OCI-LY1 (cell line): ENCODE measurements around the gene FBXO9.

Source experiments
- H2AFZ ChIP-seq: fragments of 200-600 bp; sonication (generic), shearing (Covaris generic); 2 replicates; pipeline ENCODE4 v1.6.0; 2014; ENCODE audit warnings: antibody characterized with exemption, mild to moderate bottlenecking, low read length
- H3F3A ChIP-seq: fragments of 200-600 bp; sonication (generic), shearing (Covaris generic); 2 replicates; pipeline ENCODE4 v1.6.0; 2014; ENCODE audit warnings: mild to moderate bottlenecking, antibody characterized with exemption, low read length, moderate library complexity; ENCODE audit not compliant: insufficient read depth
- H3K27ac ChIP-seq: fragments of 200-600 bp; sonication (generic); 2 replicates; pipeline ENCODE4 v1.5.1; 2014; ENCODE audit warnings: low read length, mixed run types, mild to moderate bottlenecking, low read depth; ENCODE audit not compliant: poor library complexity, severe bottlenecking
- H3K27me3 ChIP-seq: fragments of 200-600 bp; sonication (generic); 2 replicates; pipeline ENCODE4 v1.6.0; 2014; ENCODE audit warnings: antibody characterized with exemption, mild to moderate bottlenecking, low read length, moderate library complexity; ENCODE audit not compliant: insufficient read depth
- H3K36me3 ChIP-seq: fragments of 200-600 bp; sonication (generic); 2 replicates; pipeline ENCODE4 v1.6.1; 2014; ENCODE audit warnings: mild to moderate bottlenecking, antibody characterized with exemption, low read length, moderate library complexity, mixed read lengths; ENCODE audit not compliant: insufficient read depth
- H3K4me1 ChIP-seq: fragments of 200-600 bp; sonication (generic); 2 replicates; pipeline ENCODE4 v1.5.1; 2014; ENCODE audit warnings: mild to moderate bottlenecking, low read length, moderate library complexity; ENCODE audit not compliant: insufficient read depth, severe bottlenecking
- H3K4me2 ChIP-seq: fragments of 200-600 bp; sonication (generic), shearing (Covaris generic); 2 replicates; pipeline ENCODE4 v1.6.1; 2014; ENCODE audit warnings: low read length
- H3K4me3 ChIP-seq: fragments of 200-600 bp; sonication (generic); 2 replicates; pipeline ENCODE4 v1.5.1; 2014; ENCODE audit warnings: low read length, low read depth, mild to moderate bottlenecking, mixed read lengths; ENCODE audit not compliant: poor library complexity, severe bottlenecking
- H3K79me2 ChIP-seq: fragments of 200-600 bp; shearing (Covaris generic); 2 replicates; pipeline ENCODE4 v1.6.1; 2016; ENCODE audit warnings: mixed run types, low read length, mixed read lengths; ENCODE audit not compliant: insufficient read depth
- H3K9ac ChIP-seq: fragments of 200-600 bp; sonication (generic), shearing (Covaris generic); 2 replicates; pipeline ENCODE4 v1.6.1; 2014; ENCODE audit warnings: mild to moderate bottlenecking, low read length, mixed read lengths
- H3K9me2 ChIP-seq: fragments of 200-600 bp; sonication (generic), shearing (Covaris generic); 2 replicates; pipeline ENCODE4 v1.6.1; 2014; ENCODE audit warnings: low read depth, mild to moderate bottlenecking, low read length, mixed read lengths
- H3K9me3 ChIP-seq: fragments of 200-600 bp; shearing (Covaris generic); 2 replicates; pipeline ENCODE4 v1.6.1; 2014; ENCODE audit warnings: low read length, mixed read lengths
- H4K20me1 ChIP-seq: fragments of 200-600 bp; sonication (generic), shearing (Covaris generic); 2 replicates; pipeline ENCODE4 v1.6.0; 2016; ENCODE audit warnings: mild to moderate bottlenecking, low read length; ENCODE audit not compliant: insufficient read depth
- EZH2 ChIP-seq: fragments of 200-600 bp; sonication (generic), shearing (Covaris generic); IDR thresholded peaks from 2 replicates; pipeline ENCODE4 v1.8.0; 2017; ENCODE audit warnings: borderline replicate concordance, mixed run types, mild to moderate bottlenecking, antibody characterized with exemption, low read length, moderate library complexity, mixed read lengths
- TF ChIP-seq, protein P1 (sequence below): fragments of 200-600 bp; sonication (generic), shearing (Covaris generic); IDR thresholded peaks from 2 replicates; pipeline ENCODE4 v1.5.1; 2017; ENCODE audit warnings: mild to moderate bottlenecking, antibody characterized with exemption, low read length, moderate library complexity, mixed read lengths

Gene FBXO9

DNA sequence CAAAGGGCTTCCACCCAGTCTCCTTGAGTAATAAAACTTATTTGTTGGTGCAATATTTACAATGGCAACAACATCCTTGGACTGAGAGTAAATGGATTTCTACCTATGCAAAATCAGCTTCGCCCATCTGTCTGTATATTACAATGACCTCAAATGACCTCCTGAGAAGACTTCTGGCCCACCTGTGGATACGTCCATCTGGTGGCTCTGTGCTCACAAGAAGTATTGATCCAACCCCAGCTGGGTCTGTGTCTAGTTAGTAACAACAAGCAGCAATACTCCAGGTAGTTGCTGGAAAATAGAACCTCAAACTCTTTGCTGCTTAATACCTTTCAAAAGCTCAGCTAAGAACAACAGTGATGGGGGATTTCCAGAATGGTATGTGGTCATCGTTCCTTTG lies 35.4 kb upstream of the FBXO9 start:
- H3K27ac ChIP-seq, result no peak overlapping the region

DNA sequence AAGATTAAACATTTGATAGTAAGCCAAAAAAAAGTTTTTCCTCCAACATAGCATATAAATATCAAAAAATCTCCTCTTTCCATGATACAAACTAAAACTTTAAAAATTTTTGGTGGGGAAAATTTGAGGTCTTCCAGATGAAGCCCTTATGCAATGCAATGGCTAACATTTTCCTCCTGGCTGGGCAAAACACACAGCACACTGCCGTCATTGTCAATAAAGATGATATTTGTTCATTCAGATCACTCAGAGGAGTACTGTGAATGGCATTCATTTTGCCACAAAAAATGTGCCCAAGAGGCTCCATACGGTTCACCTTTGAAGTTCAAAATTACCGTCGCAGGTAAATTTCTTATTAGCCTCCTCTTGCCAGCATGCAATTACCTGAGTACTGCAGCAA lies 33.9 kb upstream of the FBXO9 start:
- no peaks in the 10 kb centered on the region for H3K27me3 ChIP-seq
- no peaks in the 10 kb centered on the region for H3K36me3 ChIP-seq
- no peak overlapping the region for H2AFZ ChIP-seq
- no peaks in the 10 kb centered on the region for H3K9me2 ChIP-seq
- TF ChIP-seq, protein P1, sequence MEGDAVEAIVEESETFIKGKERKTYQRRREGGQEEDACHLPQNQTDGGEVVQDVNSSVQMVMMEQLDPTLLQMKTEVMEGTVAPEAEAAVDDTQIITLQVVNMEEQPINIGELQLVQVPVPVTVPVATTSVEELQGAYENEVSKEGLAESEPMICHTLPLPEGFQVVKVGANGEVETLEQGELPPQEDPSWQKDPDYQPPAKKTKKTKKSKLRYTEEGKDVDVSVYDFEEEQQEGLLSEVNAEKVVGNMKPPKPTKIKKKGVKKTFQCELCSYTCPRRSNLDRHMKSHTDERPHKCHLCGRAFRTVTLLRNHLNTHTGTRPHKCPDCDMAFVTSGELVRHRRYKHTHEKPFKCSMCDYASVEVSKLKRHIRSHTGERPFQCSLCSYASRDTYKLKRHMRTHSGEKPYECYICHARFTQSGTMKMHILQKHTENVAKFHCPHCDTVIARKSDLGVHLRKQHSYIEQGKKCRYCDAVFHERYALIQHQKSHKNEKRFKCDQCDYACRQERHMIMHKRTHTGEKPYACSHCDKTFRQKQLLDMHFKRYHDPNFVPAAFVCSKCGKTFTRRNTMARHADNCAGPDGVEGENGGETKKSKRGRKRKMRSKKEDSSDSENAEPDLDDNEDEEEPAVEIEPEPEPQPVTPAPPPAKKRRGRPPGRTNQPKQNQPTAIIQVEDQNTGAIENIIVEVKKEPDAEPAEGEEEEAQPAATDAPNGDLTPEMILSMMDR, result no peak
- TF ChIP-seq EZH2, result no peak
- H3K9me3 ChIP-seq, result no peaks in the 10 kb centered on the region
- H3K4me3 ChIP-seq, result no peak overlapping the region
- H3K79me2 ChIP-seq, result no peaks in the 10 kb centered on the region
- no peaks in the 10 kb centered on the region for H4K20me1 ChIP-seq
- H3K9ac ChIP-seq, result no peak overlapping the region
- H3K4me1 ChIP-seq, result no peaks in the 10 kb centered on the region
- H3F3A ChIP-seq, result no peaks in the 10 kb centered on the region
- no peak overlapping the region for H3K4me2 ChIP-seq
- no peak overlapping the region for H3K27ac ChIP-seq

More for the DNA sequence above, 35.4 kb upstream of the FBXO9 start:
- Histone ChIP-seq H3K36me3 (no peaks in the 10 kb centered on the region), H3K9ac (no peak overlapping the region), H3K4me3 (no peak overlapping the region), H3K27me3 (no peaks in the 10 kb centered on the region; the same call in 1 of the 2 replicates), H3K4me2 (no peak overlapping the region), H2AFZ (no peak overlapping the region), H3K9me2 (no peaks in the 10 kb centered on the region), H3K9me3 (no peaks in the 10 kb centered on the region), H3K4me1 (no peaks in the 10 kb centered on the region), H3F3A (no peaks in the 10 kb centered on the region), H4K20me1 (no peaks in the 10 kb centered on the region), H3K79me2 (no peaks in the 10 kb centered on the region)
- TF ChIP-seq, protein P1, result no peak

DNA sequence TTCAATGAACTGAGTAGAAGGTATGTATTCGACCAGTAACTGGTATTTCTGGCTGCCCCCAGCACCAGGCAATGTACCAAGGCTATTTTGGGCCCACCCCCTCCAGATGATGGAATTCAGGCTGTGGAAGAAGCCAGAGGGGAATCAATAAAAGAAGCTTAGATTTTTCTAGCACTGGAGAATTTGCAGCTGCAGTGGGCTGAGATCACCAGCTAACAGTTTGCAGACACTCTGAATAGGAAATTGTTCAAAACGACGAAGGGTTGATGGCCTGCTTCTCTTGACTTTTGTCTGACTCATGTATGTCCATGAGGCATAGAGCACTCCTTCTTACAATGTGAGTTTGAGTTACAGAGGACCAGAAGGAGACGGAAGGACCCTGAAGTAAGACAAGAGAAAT lies 32.4 kb upstream of the FBXO9 start:
- no peak overlapping the region for H3K27ac ChIP-seq
- H3K4me3 ChIP-seq, result no peak overlapping the region
- no peak overlapping the region for H3K4me2 ChIP-seq
- H2AFZ ChIP-seq, result no peak overlapping the region
- no peaks in the 10 kb centered on the region for H3K36me3 ChIP-seq
- H3K79me2 ChIP-seq, result no peaks in the 10 kb centered on the region
- H4K20me1 ChIP-seq, result no peaks in the 10 kb centered on the region
- H3K9me2 ChIP-seq, result no peaks in the 10 kb centered on the region
- no peaks in the 10 kb centered on the region for H3K9me3 ChIP-seq
- H3K4me1 ChIP-seq, result no peaks in the 10 kb centered on the region
- TF ChIP-seq EZH2, result no peak
- TF ChIP-seq, protein P1, result no peak
- H3F3A ChIP-seq, result no peaks in the 10 kb centered on the region
- no peak overlapping the region for H3K9ac ChIP-seq
- H3K27me3 ChIP-seq, result no peaks in the 10 kb centered on the region
